Loucy (cell line): ENCODE data around the gene C1GALT1.

Experiments
- H2AFZ ChIP-seq: fragments of 200-600 bp; sonication (generic); 2 replicates; pipeline ENCODE4 v1.6.0; 2016; ENCODE audit warnings: antibody characterized with exemption, mild to moderate bottlenecking, low read length, moderate library complexity
- H3F3A ChIP-seq: fragments of 200-600 bp; 2 replicates; pipeline ENCODE4 v1.6.0; 2016; ENCODE audit warnings: antibody characterized with exemption, low read depth, mild to moderate bottlenecking
- H3K27me3 ChIP-seq: fragments of 200-600 bp; sonication (generic); 2 replicates; pipeline ENCODE4 v1.6.1; 2014; ENCODE audit warnings: low read length, mild to moderate bottlenecking; ENCODE audit not compliant: insufficient read depth, poor library complexity, severe bottlenecking
- H3K36me3 ChIP-seq: fragments of 200-600 bp; sonication (generic); 2 replicates; pipeline ENCODE4 v1.6.1; 2016; ENCODE audit warnings: low read length; ENCODE audit not compliant: insufficient read depth
- H3K4me1 ChIP-seq: fragments of 200-600 bp; sonication (generic); 2 replicates; pipeline ENCODE4 v1.5.1; 2014; ENCODE audit warnings: low read length, mild to moderate bottlenecking; ENCODE audit not compliant: insufficient read depth, poor library complexity, severe bottlenecking
- H3K4me2 ChIP-seq: fragments of 200-600 bp; sonication (generic); 2 replicates; pipeline ENCODE4 v1.6.0; 2014; ENCODE audit warnings: antibody characterized with exemption, low read length, low read depth, mild to moderate bottlenecking; ENCODE audit not compliant: poor library complexity, severe bottlenecking
- H3K4me3 ChIP-seq: fragments of 200-600 bp; sonication (generic); 2 replicates; pipeline ENCODE4 v1.5.1; 2014; ENCODE audit warnings: low read length, mild to moderate bottlenecking, mixed read lengths; ENCODE audit not compliant: poor library complexity, severe bottlenecking
- H3K79me2 ChIP-seq: fragments of 200-600 bp; sonication (generic); 2 replicates; pipeline ENCODE4 v1.6.1; 2014; ENCODE audit warnings: low read length; ENCODE audit not compliant: insufficient read depth
- H3K9ac ChIP-seq: fragments of 200-600 bp; sonication (generic); 2 replicates; pipeline ENCODE4 v1.6.0; 2014; ENCODE audit warnings: mild to moderate bottlenecking, low read depth, low read length, moderate library complexity; ENCODE audit not compliant: poor library complexity, severe bottlenecking
- H3K9me2 ChIP-seq: fragments of 200-600 bp; sonication (generic); replicated peaks from 2 replicates; pipeline ENCODE4 v1.6.1; 2016; ENCODE audit warnings: low read depth, low read length, mixed read lengths
- H3K9me3 ChIP-seq: fragments of 200-600 bp; sonication (generic); 2 replicates; pipeline ENCODE4 v1.6.1; 2014; ENCODE audit warnings: mild to moderate bottlenecking, antibody characterized with exemption, low read length, low read depth; ENCODE audit not compliant: insufficient read depth
- H4K20me1 ChIP-seq: fragments of 200-600 bp; sonication (generic); 2 replicates; pipeline ENCODE4 v1.6.0; 2014; ENCODE audit warnings: antibody characterized with exemption, low read length, mild to moderate bottlenecking; ENCODE audit not compliant: insufficient read depth, poor library complexity, severe bottlenecking
- EZH2phosphoT487 ChIP-seq: fragments of 200-600 bp; IDR thresholded peaks from 2 replicates; pipeline ENCODE4 v1.6.1; 2018; ENCODE audit warnings: antibody characterized with exemption, mild to moderate bottlenecking, moderate library complexity, borderline replicate concordance
- TF ChIP-seq, protein P1 (sequence below): fragments of 200-600 bp; sonication (generic); conservative IDR thresholded peaks from 2 replicates; pipeline ENCODE4 v1.5.1; 2014; ENCODE audit warnings: mild to moderate bottlenecking, antibody characterized with exemption, low read length

Gene C1GALT1

DNA sequence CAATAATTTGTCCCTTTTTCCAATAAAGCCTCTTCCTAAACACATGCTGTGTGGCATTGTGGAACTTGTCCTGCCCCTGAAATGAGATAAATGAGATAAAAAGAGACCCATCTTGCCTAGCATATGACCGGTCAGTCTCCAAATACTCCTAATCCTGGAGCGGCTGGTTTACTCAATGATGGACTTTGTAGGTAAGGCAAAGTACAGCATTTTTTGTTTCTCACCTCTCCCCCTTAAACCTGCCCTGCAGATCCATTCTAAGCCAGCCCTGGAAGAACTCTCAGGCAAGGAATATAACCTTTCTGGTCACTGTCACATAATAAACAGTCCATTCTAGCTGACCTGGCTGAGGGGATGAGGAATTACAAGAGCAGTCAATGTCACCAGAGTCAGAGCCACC, 110.7 kb downstream of the C1GALT1 start:
- no peaks in the 10 kb centered on the region for H3K9me2 ChIP-seq
- H3K4me1 ChIP-seq, result no peaks in the 10 kb centered on the region
- no peaks in the 10 kb centered on the region for H3F3A ChIP-seq
- no peaks in the 10 kb centered on the region for H3K27me3 ChIP-seq
- H2AFZ ChIP-seq, result no peak overlapping the region
- no peak overlapping the region for H3K4me3 ChIP-seq
- no peaks in the 10 kb centered on the region for H3K36me3 ChIP-seq
- TF ChIP-seq, protein P1, sequence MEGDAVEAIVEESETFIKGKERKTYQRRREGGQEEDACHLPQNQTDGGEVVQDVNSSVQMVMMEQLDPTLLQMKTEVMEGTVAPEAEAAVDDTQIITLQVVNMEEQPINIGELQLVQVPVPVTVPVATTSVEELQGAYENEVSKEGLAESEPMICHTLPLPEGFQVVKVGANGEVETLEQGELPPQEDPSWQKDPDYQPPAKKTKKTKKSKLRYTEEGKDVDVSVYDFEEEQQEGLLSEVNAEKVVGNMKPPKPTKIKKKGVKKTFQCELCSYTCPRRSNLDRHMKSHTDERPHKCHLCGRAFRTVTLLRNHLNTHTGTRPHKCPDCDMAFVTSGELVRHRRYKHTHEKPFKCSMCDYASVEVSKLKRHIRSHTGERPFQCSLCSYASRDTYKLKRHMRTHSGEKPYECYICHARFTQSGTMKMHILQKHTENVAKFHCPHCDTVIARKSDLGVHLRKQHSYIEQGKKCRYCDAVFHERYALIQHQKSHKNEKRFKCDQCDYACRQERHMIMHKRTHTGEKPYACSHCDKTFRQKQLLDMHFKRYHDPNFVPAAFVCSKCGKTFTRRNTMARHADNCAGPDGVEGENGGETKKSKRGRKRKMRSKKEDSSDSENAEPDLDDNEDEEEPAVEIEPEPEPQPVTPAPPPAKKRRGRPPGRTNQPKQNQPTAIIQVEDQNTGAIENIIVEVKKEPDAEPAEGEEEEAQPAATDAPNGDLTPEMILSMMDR, result no peak
- TF ChIP-seq EZH2phosphoT487, result no peak
- no peaks in the 10 kb centered on the region for H4K20me1 ChIP-seq
- H3K9ac ChIP-seq, result no peak overlapping the region
- no peaks in the 10 kb centered on the region for H3K79me2 ChIP-seq
- no peaks in the 10 kb centered on the region for H3K9me3 ChIP-seq
- H3K4me2 ChIP-seq, result no peak overlapping the region

DNA sequence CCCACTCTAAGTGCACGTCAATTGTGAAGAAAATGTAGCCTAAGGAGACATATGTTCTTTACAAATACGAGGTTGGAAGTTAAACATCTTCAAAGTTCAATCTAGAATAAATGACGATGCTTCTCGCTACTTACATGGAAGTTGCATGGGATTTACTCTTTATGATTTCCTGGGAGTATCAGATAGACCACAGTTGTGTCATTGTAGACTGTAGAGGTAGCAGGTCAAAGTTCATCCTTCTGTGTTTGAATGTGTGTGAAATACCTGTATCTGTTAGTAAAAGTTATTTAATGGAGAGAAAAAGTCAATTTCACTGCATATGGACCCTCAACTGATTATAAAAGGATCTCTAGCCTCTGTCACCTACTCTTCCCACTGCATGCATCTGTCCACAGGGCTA, 112.6 kb downstream of the C1GALT1 start:
- H3K36me3 ChIP-seq, result no peaks in the 10 kb centered on the region
- no peaks in the 10 kb centered on the region for H3F3A ChIP-seq
- H3K9me2 ChIP-seq, result no peaks in the 10 kb centered on the region
- H3K4me3 ChIP-seq, result no peak overlapping the region
- TF ChIP-seq, protein P1, result no peak
- no peak for TF ChIP-seq EZH2phosphoT487
- no peaks in the 10 kb centered on the region for H3K9me3 ChIP-seq
- no peaks in the 10 kb centered on the region for H3K4me1 ChIP-seq
- no peaks in the 10 kb centered on the region for H4K20me1 ChIP-seq
- no peaks in the 10 kb centered on the region for H3K27me3 ChIP-seq
- no peak overlapping the region for H3K9ac ChIP-seq
- no peaks in the 10 kb centered on the region for H3K79me2 ChIP-seq
- H2AFZ ChIP-seq, result no peak overlapping the region
- no peak overlapping the region for H3K4me2 ChIP-seq
